ENCODE data around the gene KDM2A.
"Not testable (repeated sequence)": the region's sequence is repeated elsewhere in the genome, so short reads cannot be mapped to it uniquely, and the experiment has no call there.

KDM2A gene

GRCh38 chr11:67118181-67118766, 789 bp upstream of the KDM2A start:
- peak; percentile 70 for DNase-seq

GRCh38 chr11:67119585-67120391, 725 bp downstream of the KDM2A start:
- peak; percentile 35 for DNase-seq

- DNase-seq: no peak
Measured at GRCh38 chr11:67120456-67120855, 1.4 kb downstream of the KDM2A start.

- no peak for DNase-seq
Measured at GRCh38 chr11:67120881-67121710, 2.0 kb downstream of the KDM2A start.

- DNase-seq: not testable (repeated sequence)
Measured at GRCh38 chr11:67123801-67124200, 4.7 kb downstream of the KDM2A start.

GRCh38 chr11:67126243-67126642, 7.2 kb downstream of the KDM2A start:
- DNase-seq: not testable (repeated sequence)

- DNase-seq: no peak
Measured at GRCh38 chr11:67126986-67127385, 7.9 kb downstream of the KDM2A start.

- not testable (repeated sequence) for DNase-seq
Measured at GRCh38 chr11:67130861-67131260, 11.8 kb downstream of the KDM2A start.

GRCh38 chr11:67136156-67136555, 17.1 kb downstream of the KDM2A start:
- DNase-seq: no peak

- DNase-seq: no peak
Measured at GRCh38 chr11:67138922-67139321, 19.9 kb downstream of the KDM2A start.

- no peak for DNase-seq
Measured at GRCh38 chr11:67146516-67147226, 27.6 kb downstream of the KDM2A start.

- no peak for DNase-seq
Measured at GRCh38 chr11:67153971-67154370, 34.9 kb downstream of the KDM2A start.

- no peak for DNase-seq
Measured at GRCh38 chr11:67154726-67155125, 35.7 kb downstream of the KDM2A start.

GRCh38 chr11:67157691-67158090, 38.6 kb downstream of the KDM2A start:
- DNase-seq: no peak

GRCh38 chr11:67158221-67158620, 39.2 kb downstream of the KDM2A start:
- DNase-seq: no peak

GRCh38 chr11:67160045-67160444, 41.0 kb downstream of the KDM2A start:
- no peak for DNase-seq

GRCh38 chr11:67160872-67161783, 42.1 kb downstream of the KDM2A start:
- DNase-seq: no peak

- DNase-seq: no peak
Measured at GRCh38 chr11:67163006-67163405, 43.9 kb downstream of the KDM2A start.

- DNase-seq: no peak
Measured at GRCh38 chr11:67165623-67166022, 46.6 kb downstream of the KDM2A start.

- DNase-seq: no peak
Measured at GRCh38 chr11:67167091-67167490, 48.0 kb downstream of the KDM2A start.

GRCh38 chr11:67167719-67168118, 48.7 kb downstream of the KDM2A start:
- no peak for DNase-seq

- not testable (repeated sequence) for DNase-seq
Measured at GRCh38 chr11:67168911-67169310, 49.8 kb downstream of the KDM2A start.
